Stimulated activated CD8-positive, alpha-beta memory T cell treated with anti-CD3 and anti-CD28 coated beads, Interleukin-15, amount 100 ng/mL, for 48 hours (primary cell): Measurements from ENCODE around the gene SLC25A47.
"Not testable (repeated sequence)": the region's sequence is repeated elsewhere in the genome, so short reads cannot be mapped to it uniquely, and the experiment has no call there.

Source experiments
- DNase-seq, 2 donors: peaks; one replicate each; pipeline ENCODE4 v3.0.0-alpha.2; 2020; ENCODE audit warnings: low read depth in 2 of 2

SLC25A47 gene

DNA sequence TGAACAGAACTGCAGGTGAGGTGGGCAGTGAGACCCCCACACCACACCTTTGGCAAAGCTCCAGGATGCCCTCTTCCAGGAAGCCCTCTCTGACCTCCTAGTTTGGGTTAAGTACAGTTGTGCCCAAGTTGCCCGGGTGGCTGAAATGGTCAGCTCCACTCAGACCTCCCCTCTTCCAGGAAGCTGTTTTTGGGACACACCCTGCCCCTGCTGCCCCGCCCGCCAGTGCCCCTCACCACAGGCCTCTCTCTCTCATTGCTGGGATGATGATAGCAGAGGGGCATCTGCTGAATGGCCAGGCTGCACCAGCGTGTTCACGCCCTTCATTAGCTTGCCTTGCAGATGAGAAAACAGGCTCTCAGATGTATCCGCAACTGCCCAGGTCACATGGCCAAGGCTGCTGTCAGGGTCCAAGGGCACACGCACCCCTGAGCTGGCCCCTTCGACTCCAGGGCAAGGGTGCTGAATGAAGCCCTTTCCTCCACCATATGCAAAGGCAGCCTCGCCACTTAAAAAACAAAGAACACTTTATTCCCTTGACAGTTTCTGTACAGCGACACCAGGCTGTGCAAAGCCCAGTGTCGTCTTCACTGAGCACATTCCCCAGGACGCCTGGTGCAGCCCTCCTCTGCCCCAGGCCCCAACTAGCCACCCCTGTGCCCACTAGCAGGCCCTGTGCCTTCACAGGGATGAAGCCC lies 32.4 kb upstream of the SLC25A47 start:
- DNase-seq, result no peak

DNA sequence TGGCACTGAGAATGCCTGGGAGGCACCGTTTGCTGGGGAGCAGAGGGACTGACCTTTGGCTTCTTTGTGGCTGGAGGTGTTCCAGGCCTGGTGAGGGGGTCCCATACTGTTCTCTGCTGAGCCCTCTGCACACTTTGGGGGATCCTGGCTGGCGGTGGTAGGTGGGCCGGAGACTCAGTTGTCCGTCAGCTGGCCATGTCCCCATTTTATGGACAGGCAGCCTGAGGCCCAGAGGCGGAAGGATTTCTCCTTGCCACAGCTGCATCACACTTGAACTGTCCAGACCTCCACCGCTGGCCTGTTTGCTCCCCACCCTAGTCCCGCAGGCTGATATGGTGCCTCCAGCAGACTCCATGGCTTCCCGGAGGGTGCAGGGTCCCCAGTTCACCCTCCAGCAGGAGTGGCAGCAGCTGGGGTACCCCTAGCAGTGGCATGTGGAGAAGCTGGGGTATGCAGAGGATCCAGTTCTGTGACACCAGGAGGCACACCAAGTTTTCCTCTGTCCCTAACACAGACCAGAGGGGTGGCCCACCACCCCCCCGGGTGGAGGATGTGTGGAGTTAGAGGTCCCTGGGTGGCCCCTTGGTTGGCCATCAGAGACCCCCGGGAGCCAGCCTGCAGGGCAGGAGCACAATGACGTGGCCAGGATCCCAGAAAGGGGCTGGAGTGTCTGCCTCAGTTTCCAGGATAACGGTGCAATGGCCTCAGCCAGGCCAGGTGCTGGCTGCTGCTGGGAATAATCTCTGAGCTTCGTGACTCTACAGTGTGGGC lies 31.6 kb upstream of the SLC25A47 start:
- DNase-seq, result no peak

DNA sequence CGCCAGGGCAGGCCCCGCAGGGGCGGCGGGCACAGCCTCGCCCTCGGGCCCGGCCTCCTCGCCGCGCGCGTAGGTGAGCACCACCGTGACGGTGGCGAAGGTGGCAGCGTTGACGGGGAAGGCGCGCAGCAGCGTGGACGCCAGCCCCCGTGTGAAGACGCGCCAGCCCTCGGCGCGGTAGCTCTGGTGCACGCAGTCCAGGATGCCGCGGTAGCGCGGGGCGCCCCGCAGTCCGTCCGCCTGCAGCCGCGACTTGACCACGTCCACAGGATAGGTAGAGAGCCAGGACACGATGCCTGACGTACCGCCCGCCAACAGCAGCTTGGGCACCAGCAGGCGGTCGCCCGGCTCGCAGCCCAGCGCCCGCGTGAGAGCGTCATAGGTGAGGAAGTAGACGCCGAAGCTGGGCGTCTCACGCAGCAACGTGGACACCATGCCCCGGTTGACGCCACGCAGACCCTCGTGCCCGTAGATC lies 30.8 kb upstream of the SLC25A47 start:
- DNase-seq, result no peak

DNA sequence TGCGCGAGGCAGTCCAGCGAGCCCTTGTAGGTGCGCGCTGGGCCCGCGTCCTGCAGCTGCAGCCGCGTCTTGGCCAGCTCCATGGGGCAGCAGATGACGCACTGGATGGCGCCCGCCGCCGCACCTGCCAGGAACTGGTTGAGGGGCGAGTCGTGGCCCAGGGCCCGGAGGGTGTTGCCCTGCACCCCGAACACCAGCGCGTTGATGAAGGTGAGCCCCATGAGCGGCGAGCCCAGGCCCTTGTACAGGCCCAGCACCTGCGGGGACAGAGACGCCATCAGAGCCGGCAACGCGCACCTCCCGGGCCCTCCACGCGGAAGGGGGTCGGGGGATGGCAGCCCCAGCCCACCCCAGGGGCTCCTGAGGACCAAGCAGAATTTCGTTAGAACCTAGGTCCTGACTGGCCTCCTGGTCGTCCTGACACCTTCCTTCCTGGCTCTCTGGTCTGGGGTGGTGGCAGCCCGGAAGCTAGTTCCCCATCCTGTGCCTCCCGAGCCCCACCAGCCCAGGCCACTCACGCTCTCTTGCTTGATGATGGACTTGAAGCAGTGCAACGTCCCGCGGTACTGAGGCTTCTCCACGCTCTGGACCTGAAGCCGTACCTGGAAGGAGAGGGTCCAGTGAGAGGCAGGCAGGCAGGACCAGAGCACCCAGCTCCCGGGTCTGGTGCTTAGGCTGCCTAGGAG lies 30.2 kb upstream of the SLC25A47 start:
- no peak for DNase-seq

DNA sequence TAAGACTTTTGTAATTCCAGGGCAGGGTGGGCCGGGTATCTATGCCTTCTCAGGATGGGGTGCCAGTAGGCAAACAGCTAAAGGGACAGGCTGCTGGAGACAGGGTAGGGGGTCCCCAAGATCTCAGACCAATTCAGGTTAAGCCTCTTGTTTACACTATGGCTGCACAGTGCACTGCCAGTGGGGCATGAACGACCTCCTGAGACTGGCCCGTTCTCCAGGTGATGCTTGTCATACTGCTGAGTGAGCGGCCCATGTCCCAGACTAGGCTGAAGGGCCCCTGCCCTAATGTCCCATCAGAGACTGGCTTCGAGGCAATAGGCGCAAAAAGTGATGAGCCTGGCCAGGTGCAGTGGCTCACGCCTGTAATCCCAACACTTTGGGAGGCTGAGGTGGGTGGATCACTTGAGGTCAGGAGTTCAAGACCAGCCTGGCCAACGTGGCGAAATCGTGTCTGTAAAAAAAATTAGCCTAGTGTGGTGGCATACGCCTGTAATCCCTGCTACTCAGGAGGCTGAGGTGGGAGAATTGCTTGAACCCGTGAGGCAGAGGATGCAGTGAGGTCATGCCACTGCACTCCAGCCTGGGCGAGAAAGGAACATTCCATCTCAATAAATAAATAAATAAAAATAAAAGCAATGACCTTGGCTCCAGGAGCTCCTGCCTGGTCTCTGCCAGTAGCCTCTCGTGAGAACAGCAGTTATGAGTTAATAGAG lies 29.5 kb upstream of the SLC25A47 start:
- DNase-seq, result no peak

DNA sequence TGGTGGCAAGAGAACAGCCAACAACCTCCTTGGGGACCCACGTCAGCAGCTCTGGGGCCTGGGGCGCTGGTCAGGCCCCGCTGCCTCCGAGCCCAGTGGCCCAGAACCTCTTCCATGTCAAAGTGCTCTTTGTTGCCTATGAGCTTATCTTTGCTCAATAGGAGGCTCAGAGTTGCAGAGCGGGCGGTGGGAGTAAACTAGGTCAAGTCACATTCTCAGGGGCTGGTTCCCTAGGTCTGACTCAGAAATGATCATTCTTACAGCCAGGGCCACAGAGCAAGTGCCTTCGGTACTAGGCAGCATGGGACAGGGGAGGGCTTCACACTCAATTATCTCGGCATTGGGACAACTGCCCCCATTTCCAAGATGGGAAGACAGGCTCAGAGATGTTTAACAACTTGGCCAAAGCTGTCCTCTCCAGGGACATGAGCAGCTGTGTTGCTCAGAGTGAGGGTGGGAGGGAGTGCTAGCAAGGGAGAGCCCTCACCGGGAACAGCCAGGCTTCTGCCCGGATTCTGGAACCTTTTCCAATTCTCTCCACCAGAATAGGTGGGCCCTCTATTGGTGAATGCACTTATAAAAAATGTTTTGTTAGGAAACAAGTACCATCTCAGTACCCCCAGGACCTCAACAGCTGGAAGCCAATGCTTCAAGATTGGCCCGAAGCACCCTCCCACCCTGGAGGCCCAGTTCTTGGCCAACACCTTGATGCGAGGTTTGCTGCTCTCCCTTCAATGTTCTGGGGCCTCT lies 28.8 kb upstream of the SLC25A47 start:
- DNase-seq, result no peak

DNA sequence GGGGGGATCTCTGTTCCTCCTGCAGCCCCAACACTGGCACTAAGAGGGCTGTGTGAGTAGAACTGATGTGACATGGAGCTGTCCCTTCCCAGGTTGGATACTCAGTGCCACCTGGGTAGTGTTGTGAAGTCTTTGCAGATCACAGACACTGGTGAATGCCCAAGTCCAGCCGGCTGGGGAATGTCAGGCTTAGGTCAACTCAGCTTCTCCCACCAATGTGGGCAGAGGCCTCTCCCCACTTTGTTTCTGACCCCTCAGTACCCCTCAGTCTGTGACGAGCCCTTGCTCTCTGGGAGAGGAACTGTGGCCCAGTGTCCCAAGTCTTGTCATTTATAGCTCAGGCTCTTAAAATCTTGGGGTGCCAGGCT lies 28.2 kb upstream of the SLC25A47 start:
- no peak for DNase-seq

DNA sequence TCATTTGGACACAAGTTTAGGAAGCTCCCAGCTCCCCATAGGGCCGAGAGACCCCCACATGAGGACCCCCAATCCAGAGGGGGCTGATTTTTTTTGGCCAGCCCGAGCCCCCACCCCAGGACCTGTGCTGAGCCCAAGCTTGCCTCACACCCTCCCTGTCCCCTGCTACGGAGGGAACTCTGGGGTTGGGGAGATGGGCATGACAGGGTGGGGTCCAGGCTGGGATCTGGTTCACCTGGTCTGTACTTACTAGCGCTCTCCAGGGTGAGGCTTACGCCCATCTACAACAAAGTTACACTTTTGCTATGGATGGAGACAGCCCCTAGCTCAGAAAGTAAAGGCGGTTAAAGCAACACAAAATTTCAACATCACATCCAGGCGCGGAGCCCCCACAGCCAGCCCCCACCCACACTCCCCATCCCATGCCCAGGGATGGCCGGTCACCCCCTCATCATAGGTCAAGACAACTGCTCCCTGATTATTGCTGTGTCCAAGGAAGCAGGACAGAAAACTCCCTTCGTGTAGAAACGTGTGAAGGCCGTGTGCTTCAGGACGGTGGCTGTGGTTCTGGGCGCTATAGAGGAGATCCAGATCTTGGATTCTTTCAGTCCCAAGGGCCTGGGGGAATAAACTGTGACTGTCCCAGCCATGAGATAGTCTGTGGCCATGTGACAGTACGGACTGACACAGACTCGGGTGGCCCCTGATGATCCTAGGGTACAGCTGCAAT lies 27.6 kb upstream of the SLC25A47 start:
- DNase-seq, result no peak

DNA sequence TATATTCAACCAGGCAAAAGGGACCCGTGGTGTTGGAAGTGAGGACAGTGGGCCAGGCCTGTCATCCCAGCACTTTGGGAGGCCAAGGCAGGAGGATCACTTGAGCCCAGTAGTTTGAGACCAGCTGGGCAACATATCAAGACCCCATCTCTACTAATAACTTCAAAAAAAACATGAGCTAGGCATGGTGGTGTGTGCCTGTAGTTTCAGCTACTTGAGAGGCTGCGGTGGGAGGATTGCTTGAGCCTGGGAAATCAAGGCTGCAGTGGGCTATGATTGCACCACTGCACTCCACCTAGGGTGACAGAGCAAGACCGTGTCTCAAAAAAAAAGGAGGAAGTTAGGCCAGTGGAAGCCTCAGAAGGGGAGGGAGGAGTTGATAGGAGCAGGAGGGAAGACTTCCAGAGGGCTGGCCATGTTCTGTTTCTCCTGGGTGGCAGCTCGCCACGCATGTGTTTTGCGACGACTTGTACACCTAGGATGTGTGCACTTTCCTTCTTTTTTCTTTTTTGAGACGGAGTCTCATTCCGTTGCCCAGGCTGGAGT lies 27.0 kb upstream of the SLC25A47 start:
- DNase-seq, result no peak

DNA sequence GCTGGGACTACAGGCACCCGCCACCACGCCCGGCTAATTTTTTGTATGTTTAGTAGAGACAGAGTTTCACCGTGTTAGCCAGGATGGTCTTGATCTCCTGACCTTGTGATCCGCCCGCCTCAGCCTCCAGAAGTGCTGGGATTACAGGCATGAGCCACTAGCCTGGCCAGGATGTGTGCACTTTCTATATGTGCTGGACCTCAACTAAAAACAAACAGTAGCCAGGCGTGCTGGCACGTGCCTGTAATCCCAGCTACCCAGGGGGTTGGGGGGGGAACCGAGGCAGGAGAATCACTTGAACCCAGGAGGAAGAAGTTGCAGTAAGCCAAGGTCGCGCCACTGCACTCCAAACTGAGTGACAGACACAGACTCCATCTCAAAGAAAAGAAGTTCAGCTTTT lies 26.4 kb upstream of the SLC25A47 start:
- DNase-seq, result not testable (repeated sequence)

DNA sequence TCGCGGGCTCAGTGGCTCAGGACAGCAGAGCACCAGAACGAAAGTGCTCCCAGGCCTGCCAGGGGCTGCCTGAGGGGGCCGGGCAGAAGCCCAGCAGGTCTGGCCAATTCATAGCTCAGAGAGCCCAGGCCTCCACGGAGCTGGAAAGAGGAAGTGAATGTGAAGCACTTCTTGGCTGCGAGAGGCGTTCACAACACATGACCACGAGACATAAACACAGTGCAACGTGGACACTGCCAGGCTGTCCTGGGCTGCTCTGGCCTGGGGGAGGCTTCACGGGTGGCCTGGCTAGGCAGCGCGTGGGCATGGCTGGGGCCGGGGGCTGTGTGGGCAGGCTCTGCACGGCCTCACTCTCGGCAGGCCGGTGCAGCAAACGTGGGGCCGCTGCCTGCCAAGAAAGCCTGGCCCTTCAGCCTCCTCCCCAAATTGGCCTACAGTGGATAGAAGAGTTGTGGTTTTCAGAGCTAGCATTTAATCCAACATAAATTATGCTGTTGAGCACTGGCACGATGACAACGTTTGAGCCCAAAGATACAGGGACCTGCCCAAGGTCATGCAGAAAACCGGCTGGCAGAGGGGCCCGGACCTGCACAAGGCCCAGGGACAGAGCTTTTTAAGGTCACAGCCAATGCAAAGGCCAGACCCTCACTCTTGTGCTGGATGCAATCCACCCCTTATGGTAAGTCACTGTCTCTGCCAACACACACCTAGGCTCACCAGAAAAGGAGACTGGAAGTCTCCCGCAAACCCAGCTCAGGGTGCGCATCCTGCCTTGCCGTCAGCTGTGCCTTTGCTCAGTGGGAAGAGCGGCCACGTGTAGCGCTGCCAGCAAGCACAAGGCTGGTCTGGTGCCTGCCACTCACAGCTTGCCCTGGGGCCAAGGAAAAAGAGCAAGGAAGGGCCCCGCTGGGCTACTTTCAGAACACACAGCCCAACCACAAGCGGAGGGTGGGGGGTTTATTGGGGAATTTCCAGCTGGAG lies 25.5 kb upstream of the SLC25A47 start:
- no peak for DNase-seq

DNA sequence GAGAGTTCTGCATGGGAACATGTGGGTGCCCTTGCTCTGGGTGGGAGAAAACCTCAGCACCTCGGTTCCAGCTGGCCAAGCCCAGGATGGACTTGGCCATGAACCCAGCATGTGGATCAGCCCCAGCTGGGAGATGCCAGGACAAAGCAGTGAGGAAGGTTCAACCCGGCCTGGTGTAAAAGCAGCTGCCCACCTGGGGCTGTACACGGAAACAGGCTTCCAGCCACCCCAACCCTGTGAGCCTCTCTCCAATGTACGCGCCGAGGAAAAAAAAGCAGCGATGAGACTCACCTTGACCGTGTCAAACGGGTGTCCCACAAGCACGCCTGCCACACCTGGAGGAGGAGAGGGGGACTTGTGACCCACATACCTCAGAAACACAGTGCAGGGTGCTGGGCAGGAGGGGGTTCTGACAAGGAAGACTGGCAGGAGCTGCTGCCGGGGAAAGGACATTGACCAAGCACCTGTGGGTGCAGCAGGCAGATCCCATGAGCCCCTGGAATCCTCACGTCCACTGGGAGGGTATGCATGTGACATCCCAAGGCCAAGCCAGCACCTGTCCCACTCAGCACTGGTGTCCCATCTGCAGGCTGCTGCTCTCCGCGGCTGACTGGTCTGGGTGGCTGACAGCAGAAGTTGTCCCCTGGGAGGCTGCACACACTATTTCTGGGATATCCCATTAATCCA lies 24.4 kb upstream of the SLC25A47 start:
- no peak for DNase-seq

DNA sequence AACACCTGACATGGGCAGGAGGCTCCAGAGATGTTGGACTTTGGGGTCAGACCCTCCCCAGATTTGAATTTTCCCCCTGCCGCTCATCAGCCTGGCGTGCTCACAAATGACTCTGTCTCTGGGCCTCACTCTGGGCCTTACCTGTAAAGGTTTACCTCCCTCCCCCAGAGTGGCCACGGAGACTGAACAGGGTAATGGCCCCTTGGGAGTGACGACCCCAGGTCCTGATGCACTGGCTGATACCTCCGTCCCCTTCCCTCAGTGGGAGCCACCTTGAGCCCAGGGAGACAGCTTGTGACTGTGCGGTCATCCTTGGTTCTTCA lies 23.9 kb upstream of the SLC25A47 start:
- DNase-seq, result no peak

DNA sequence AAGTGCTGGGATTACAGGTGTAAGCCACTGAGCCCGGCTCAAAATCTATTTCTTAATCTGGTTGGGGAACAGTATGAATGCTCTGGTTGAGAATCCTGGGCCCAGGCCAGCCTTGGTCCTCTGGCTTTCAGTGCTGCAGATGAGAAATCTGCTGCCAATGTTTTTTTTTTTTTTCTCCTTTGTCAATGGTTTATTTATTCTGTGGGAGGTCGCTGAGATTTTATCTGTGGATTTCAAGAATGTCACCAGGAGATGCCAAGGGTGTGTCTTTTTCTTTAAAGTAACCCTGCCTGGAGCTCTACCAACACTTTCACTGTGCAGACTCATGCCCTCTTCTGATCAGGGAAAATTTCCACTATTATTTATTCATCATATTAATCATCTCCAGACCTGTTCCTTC lies 20.5 kb upstream of the SLC25A47 start:
- DNase-seq, result no peak

DNA sequence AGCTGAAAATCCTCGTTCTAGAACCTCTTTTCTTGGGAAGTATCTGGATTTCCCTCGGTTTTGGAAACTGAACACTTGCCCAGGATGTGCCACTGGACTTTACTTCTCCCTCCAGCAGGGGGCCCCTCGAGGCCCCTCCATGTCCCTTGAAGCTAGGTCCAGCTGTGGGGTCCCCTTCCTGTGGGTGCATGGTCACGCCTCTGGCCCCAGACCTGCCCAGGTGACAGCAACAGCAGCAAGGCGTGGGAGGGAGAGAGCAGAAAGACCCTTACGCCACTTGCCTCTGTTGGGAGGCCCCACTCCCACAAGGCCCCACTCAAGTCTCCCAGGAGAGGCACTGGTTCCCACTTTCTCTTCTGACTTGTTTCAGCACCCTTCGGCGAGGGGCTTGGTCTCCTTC lies 20.0 kb upstream of the SLC25A47 start:
- no peak for DNase-seq

DNA sequence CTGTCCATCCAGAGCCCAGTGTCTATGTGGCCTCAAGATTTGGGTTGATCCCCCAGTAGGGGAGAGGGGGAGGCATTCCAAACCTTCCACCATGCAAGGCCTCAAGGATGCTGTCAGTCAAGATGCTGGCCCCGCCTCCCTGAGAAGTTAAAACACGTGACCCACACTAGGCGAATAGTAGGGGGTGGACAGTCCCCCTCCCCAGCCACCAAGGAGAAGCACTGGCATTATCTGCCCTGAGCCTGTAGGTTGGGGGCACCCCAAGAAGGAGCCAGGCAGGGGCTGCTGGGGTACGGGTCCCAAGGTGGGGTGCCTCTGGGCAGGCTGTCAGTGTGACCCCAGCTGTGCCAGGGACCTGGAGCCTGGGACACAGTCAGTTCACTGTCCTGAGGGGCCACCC lies 19.2 kb upstream of the SLC25A47 start:
- DNase-seq, result no peak

DNA sequence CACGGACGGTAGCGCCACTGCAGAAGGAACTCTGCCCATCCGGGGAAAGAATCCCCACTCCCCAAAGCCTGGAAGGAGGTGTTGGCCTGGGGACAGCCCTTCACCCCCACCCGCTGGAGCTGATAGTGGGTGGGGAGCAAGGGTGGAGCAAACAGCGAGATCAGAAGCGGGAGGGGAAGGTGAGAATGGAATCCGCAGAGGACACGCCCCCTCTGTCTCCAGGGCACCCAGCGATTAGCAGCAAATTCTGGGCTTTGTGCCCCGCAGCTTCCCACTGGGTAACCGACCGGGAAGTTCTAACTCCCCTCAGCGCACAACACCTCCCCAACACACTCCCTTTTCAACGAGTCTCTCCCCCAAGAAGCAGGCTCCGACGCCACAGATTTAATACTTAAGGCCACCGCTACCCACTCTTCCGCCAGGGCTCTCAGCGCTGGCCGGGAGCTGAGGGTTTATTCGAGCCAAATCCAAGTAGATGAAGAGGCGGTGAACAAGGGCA lies 18.3 kb upstream of the SLC25A47 start:
- DNase-seq, result no peak

DNA sequence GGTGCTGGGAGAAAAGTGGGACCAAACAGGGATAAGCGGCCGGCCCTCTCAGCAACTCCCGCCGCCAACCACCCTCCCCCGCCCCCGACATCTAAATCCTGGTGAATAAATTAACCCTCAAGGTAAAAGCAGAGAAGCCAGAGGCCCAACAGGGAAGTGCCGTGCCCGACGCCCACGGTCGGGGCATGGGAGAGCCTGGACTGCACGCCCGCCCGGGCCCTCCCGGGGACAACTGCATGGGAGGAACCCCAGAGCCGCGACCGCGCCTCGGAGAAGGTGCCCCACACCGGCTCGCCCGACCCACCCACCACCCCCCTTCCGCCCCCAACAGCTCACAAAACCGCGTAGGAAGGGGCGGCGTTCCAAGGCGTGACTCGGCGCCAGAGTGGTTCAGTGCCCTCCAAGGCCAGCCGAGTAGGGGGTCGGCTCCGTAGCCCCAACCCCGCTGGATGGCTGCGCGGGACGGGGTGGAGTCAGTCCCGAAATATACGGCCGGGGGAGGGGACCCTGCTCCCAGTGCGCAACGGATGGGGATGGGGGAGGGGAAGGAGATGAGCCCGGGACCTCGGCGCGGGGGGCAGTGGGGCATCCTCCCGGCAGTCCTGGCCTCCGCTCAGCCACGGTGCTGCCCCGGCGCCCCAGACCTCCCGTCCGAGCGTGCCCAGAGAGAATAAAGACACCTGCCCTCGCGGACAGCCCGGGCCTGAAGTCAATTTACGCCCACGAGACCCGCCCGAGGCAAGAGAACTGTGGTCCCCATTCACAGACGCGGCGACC lies 17.6 kb upstream of the SLC25A47 start:
- DNase-seq, result peak; percentile 25 to 49
